Measurements from ENCODE around the gene ECM2. TPM values are rescaled to one million over a fixed set of nuclear protein-coding genes. Genes with fewer than 3 reads are reported as not detected.

ECM2 gene
- total and polyA plus RNA-seq, 2 of the 13 experiments (the other 11 are each of a cell fraction or from before 2014, with no cell fraction given): 0.37 TPM; not detected in 1

DNA sequence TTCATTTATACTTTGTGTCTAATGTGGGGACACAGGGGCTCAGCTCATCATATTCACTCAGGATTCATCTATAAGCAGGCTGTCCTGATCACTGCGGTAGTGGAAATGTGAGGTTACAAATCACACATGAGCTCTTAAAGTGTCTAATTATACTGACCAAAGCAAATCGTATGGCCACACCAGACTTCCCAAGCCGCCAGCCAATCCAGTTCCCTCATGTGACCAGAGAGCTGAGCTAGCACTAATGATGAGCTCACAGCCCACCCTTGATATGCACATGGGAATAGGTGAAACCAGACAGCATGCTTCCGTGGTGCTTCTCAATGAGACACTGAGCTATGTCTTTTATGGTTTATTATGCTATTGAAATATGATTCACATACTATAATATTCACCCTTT lies 17.6 kb downstream of the ECM2 start:
- ChIA-PET POLR2A (no interaction called here), CTCF (ENCODE audit: low intra/inter-chr PET ratio, low total read pairs) (no interaction called here)
- ATAC-seq (no peak), FAIRE-seq (no peak), DNase-seq (ENCODE audit: low spot score) (no peak)
- TF ChIP-seq KAT7 (CRISPR knock-in tag; IDR thresholded peaks at IDR 0.05; ENCODE audit: borderline replicate concordance) (no peak), XBP1 (CRISPR knock-in tag; IDR thresholded peaks at IDR 0.05) (no peak), PHF5A (CRISPR knock-in tag; IDR thresholded peaks at IDR 0.05; ENCODE audit: low read depth, unreplicated experiment) (no peak), NPAS2 (CRISPR knock-in tag; IDR thresholded peaks at IDR 0.05; ENCODE audit: borderline replicate concordance) (no peak), SKI (IDR thresholded peaks at IDR 0.05; ENCODE audit: partially characterized antibody) (no peak), ZEB1 (IDR thresholded peaks at IDR 0.05; ENCODE audit: insufficient replicate concordance, low read depth) (no peak), WIZ (CRISPR knock-in tag; IDR thresholded peaks at IDR 0.05) (no peak), MXD4 (CRISPR knock-in tag; IDR thresholded peaks at IDR 0.05) (no peak), ZNF850 (CRISPR knock-in tag; conservative IDR thresholded peaks at IDR 0.05) (no peak), NKX3-1 (CRISPR knock-in tag; IDR thresholded peaks at IDR 0.05) (no peak), ZNF543 (CRISPR knock-in tag; IDR thresholded peaks at IDR 0.05) (no peak), NR2C2 (CRISPR knock-in tag; IDR thresholded peaks at IDR 0.05; ENCODE audit: borderline replicate concordance) (no peak), ZNF572 (CRISPR knock-in tag; IDR thresholded peaks at IDR 0.05) (no peak), EED (CRISPR knock-in tag; IDR thresholded peaks at IDR 0.05) (no peak)
- TF ChIP-seq, protein P1, sequence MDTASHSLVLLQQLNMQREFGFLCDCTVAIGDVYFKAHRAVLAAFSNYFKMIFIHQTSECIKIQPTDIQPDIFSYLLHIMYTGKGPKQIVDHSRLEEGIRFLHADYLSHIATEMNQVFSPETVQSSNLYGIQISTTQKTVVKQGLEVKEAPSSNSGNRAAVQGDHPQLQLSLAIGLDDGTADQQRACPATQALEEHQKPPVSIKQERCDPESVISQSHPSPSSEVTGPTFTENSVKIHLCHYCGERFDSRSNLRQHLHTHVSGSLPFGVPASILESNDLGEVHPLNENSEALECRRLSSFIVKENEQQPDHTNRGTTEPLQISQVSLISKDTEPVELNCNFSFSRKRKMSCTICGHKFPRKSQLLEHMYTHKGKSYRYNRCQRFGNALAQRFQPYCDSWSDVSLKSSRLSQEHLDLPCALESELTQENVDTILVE (CRISPR knock-in tag; IDR thresholded peaks at IDR 0.05): no peak
- TF ChIP-seq, protein P2, sequence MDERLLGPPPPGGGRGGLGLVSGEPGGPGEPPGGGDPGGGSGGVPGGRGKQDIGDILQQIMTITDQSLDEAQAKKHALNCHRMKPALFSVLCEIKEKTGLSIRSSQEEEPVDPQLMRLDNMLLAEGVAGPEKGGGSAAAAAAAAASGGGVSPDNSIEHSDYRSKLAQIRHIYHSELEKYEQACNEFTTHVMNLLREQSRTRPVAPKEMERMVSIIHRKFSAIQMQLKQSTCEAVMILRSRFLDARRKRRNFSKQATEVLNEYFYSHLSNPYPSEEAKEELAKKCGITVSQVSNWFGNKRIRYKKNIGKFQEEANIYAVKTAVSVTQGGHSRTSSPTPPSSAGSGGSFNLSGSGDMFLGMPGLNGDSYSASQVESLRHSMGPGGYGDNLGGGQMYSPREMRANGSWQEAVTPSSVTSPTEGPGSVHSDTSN (CRISPR knock-in tag; IDR thresholded peaks at IDR 0.05): no peak
- TF ChIP-seq, protein P3, sequence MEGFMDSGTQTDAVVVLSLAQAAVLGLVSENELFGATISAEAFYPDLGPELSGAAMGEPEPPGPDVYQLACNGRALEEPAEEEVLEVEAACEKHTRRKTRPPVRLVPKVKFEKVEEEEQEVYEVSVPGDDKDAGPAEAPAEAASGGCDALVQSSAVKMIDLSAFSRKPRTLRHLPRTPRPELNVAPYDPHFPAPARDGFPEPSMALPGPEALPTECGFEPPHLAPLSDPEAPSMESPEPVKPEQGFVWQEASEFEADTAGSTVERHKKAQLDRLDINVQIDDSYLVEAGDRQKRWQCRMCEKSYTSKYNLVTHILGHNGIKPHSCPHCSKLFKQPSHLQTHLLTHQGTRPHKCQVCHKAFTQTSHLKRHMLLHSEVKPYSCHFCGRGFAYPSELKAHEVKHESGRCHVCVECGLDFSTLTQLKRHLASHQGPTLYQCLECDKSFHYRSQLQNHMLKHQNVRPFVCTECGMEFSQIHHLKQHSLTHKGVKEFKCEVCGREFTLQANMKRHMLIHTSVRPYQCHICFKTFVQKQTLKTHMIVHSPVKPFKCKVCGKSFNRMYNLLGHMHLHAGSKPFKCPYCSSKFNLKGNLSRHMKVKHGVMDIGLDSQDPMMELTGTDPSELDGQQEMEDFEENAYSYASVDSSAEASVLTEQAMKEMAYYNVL (CRISPR knock-in tag; IDR thresholded peaks at IDR 0.05; ENCODE audit: borderline replicate concordance): no peak
- TF ChIP-seq, protein P4, sequence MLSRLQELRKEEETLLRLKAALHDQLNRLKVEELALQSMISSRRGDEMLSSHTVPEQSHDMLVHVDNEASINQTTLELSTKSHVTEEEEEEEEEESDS (CRISPR knock-in tag; IDR thresholded peaks at IDR 0.05; ENCODE audit: borderline replicate concordance): no peak
- TF ChIP-seq, protein P5, sequence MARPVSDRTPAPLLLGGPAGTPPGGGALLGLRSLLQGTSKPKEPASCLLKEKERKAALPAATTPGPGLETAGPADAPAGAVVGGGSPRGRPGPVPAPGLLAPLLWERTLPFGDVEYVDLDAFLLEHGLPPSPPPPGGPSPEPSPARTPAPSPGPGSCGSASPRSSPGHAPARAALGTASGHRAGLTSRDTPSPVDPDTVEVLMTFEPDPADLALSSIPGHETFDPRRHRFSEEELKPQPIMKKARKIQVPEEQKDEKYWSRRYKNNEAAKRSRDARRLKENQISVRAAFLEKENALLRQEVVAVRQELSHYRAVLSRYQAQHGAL (CRISPR knock-in tag; IDR thresholded peaks at IDR 0.05; ENCODE audit: not compliant biosample characterization): no peak
- TF ChIP-seq, protein P6, sequence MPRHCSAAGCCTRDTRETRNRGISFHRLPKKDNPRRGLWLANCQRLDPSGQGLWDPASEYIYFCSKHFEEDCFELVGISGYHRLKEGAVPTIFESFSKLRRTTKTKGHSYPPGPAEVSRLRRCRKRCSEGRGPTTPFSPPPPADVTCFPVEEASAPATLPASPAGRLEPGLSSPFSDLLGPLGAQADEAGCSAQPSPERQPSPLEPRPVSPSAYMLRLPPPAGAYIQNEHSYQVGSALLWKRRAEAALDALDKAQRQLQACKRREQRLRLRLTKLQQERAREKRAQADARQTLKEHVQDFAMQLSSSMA (CRISPR knock-in tag; IDR thresholded peaks at IDR 0.05): no peak
- no peaks in the 10 kb centered on the region for H3K27me3 ChIP-seq (ENCODE audit: control insufficient read depth in 1 of 2, insufficient read depth in 2 of 2, low read length in 2 of 2)
- intact Hi-C loops (cut with micrococcal nuclease; ENCODE audit: unreplicated experiment): no loop called here
- no peak overlapping the region for H3K4me3 ChIP-seq (replicated peaks in 1 of 3; ENCODE audit: insufficient read depth in 1 of 3, low read depth in 2 of 3, low read length in 3 of 3)
- in situ Hi-C loops (cut with HindIII; ENCODE audit: extremely low pct_ligation_motif_present, low pct_unique_long_range_greater_than_20kb): no loop called here
- H3K4me2 ChIP-seq (ENCODE audit: low read depth, low read length): no peak overlapping the region
- BruUV-seq (replicated peaks): no TSS peak
- no peak overlapping the region for H2AFZ ChIP-seq (ENCODE audit: low read length)
- no peaks in the 10 kb centered on the region for H3K79me2 ChIP-seq (ENCODE audit: insufficient read depth, low read length)
- WGBS (ENCODE audit: low lambda C conversion rate): 92% methylated on average over 4 of the region's 4 CpGs
- H3K27ac ChIP-seq (ENCODE audit: extremely low read length, insufficient read depth, low read length): no peak overlapping the region
- peaks cover 9% of the 10 kb centered on the region for H3K4me1 ChIP-seq (ENCODE audit: insufficient read depth, low read length)
- no peaks in the 10 kb centered on the region for H3K36me3 ChIP-seq (replicated peaks in 1 of 2; ENCODE audit: control insufficient read depth in 1 of 2, insufficient read depth in 2 of 2, low read length in 2 of 2)
- H3K9me3 ChIP-seq (ENCODE audit: low read length): no peaks in the 10 kb centered on the region
- H4K20me1 ChIP-seq (ENCODE audit: insufficient read depth, low read length): no peaks in the 10 kb centered on the region
- no peak overlapping the region for H3K9ac ChIP-seq (ENCODE audit: insufficient read depth, low read depth, low read length)

Measured in HepG2 (cell line).